ENCODE data around the gene NGLY1.

GRCh38 chr3:25781758-25782594 is 1.3 kb downstream of the NGLY1 start:
- no peak for TF ChIP-seq SUZ12 (IDR thresholded peaks at IDR 0.05; ENCODE audit: extremely low read depth, insufficient read depth, insufficient read length)
- no peak for TF ChIP-seq ZNF274 (IDR thresholded peaks at IDR 0.05; ENCODE audit: low read depth, low read length)

All from NT2/D1 (cell line).